ENCODE results near the gene ATP10A.

DNA sequence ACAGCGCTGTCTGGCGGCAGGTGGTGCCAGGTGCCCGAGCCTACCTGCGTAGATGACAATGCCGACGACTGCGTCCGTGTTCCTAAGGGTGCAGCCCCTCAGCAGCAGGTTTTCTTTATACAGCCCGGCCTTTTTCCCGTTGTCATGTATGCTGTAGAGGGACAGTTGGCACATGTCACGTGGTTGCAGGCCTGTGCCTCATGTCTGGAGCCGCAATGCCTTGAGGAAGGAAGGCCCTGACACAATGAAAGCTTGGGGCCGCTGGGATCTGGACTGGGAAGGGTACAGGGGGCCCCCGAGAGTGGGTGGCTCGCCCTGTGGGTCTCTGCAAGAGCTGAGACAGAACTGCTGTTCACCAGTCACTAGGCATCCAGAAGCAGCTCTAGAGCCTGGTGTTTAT is 136.0 kb downstream of the ATP10A start:
- TF ChIP-seq POLR2A (IDR thresholded peaks at IDR 0.05; ENCODE audit: low read length): no peak
- TF ChIP-seq GATA1 (IDR thresholded peaks at IDR 0.05; ENCODE audit: low read depth, low read length): no peak

All from erythroblast (primary cell).